COLO829 (cell line): ENCODE measurements around the gene WFIKKN1.

Source experiments
- DNase-seq: peaks from one replicate; pipeline ENCODE4 v3.0.0; 2012; ENCODE audit warnings: low spot score

WFIKKN1 gene

GRCh38 chr16:657487-657886, 26.7 kb downstream of the WFIKKN1 start:
- no peak for DNase-seq

DNA sequence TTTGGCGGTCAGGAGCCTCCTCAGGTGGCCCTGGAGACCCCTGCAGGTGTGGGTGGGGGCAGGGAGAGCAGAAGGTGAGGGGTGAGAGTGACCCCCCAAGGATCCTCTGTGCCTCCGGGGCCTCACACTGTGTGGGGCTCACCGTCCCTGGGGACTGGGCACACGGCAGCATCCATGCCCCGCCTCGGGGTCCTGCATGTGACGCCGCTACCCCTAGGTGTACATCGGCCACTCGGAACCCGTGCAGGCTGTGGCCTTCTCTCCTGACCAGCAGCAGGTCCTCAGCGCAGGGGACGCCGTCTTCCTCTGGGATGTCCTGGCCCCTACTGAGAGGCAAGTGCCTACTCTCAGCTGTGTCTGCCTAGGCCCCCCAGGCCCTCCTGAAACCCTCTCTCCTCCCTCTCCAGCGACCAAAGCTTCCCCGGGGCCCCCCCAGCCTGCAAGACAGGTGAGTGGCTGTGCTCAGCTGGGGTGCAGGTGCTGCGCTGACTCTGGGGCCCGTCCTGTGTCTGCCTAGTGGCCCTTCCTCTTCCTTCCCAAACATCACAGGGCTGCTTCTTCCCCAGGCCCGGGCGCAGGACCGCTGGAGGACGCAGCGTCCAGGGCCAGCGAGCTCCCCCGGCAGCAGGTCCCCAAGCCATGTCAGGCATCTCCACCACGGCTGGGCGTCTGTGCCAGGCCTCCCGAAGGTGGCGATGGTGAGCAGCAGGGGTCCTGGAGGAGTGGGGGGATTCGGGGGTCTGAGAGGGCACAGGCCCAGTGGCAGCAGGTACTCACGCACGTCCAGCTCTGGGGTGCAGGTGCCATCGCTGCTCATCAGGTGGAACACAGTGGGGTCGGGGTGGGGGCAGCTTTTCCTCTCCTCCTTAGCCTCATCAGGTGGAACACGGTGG, 28.1 kb downstream of the WFIKKN1 start:
- no peak for DNase-seq

- no peak for DNase-seq
These were observed 28.8 kb downstream of the WFIKKN1 start for GRCh38 chr16:659618-660017.

DNA sequence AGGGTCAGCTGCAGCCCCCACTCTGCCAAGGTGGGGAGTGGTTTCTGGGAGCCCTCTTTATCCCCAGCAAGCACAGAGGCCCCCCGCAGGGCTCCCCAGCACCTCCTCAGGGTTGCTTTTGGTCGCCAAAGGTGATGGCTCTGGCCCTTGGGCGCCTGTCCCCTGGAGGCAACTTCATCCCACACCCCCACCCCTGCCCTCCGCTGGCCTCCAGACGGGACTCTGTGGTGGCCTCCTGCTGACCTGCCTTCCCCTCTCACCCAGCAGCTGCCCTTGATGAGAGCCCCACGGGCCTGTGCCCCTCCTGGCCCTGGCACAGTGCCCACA, 29.3 kb downstream of the WFIKKN1 start:
- DNase-seq: no peak

DNA sequence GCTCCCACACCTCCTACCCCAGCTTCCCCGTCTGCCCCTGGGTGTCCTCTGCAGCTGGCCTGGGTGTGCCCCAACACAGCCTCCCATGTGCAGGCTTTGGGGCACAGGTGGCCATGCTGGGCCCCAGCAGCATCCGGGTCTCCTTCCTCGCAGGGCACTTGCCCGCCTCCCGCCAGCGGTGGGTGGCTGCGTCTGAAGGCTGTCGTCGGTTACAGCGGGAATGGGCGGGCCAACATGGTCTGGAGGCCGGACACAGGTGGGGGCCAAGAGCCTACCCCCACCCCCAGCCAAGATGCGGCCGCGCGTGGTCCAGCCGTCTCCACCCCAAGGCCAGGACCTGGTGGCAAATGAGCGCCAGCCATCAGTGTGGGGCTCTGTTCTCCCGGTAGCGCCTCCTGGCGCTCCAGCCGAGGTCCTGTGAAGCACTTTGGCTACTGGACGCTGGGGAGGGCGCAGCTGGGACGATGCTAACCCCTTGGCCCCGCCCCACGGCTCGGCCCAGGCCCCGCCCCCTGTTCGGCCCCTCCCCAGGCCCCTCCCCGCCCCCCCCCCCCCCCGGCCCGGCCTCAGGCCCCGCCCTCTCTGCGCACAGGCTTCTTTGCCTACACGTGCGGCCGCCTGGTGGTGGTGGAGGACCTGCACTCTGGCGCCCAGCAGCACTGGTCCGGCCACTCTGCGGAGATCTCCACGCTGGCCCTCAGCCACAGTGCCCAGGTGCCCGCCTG, 29.8 kb downstream of the WFIKKN1 start:
- DNase-seq: peak; percentile 86

DNA sequence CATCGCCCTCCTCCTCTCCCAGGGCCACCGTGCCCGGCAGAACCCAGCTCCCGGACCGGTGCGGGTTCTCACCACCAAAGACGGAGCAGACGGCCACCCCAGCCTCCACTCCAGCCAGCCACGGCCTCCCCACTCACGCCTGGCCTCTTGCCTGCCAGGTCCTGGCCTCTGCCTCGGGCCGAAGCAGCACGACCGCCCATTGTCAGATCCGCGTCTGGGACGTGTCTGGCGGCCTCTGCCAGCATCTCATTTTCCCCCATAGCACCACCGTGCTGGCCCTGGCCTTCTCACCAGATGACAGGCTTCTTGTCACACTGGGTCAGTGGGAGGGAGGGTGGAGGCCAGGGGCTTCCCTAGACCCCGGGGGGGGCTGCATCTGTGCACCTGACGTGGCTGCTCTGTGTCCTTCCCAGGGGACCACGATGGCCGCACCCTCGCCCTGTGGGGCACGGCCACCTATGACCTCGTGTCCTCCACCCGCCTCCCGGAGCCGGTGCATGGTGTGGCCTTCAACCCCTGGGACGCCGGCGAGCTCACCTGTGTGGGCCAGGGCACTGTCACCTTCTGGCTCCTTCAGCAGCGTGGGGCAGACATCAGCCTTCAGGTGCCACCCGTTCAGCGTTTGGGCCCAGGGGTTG, 30.5 kb downstream of the WFIKKN1 start:
- DNase-seq: no peak

GRCh38 chr16:662095-662494, 31.3 kb downstream of the WFIKKN1 start:
- no peak for DNase-seq

DNA sequence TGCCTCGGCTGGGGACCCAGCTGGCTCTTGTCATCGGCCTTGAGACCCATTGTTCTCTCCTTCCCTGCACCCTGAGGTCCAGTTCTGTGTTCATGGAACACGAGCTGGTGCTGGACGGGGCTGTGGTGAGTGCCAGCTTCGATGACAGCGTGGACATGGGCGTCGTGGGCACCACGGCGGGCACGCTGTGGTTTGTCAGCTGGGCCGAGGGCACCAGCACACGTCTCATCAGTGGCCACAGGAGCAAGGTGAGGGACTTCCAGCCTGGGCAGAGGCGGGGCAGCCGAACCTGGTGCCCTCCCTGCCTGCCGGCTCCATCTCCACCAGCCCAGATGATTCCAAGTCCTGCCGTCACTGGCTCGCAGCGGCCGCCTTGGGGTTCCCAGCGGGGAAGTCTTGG, 31.8 kb downstream of the WFIKKN1 start:
- DNase-seq: no peak

- no peak for DNase-seq
These were observed 35.8 kb downstream of the WFIKKN1 start for GRCh38 chr16:666572-666971.

GRCh38 chr16:667113-667779, 36.5 kb downstream of the WFIKKN1 start:
- DNase-seq: no peak

DNA sequence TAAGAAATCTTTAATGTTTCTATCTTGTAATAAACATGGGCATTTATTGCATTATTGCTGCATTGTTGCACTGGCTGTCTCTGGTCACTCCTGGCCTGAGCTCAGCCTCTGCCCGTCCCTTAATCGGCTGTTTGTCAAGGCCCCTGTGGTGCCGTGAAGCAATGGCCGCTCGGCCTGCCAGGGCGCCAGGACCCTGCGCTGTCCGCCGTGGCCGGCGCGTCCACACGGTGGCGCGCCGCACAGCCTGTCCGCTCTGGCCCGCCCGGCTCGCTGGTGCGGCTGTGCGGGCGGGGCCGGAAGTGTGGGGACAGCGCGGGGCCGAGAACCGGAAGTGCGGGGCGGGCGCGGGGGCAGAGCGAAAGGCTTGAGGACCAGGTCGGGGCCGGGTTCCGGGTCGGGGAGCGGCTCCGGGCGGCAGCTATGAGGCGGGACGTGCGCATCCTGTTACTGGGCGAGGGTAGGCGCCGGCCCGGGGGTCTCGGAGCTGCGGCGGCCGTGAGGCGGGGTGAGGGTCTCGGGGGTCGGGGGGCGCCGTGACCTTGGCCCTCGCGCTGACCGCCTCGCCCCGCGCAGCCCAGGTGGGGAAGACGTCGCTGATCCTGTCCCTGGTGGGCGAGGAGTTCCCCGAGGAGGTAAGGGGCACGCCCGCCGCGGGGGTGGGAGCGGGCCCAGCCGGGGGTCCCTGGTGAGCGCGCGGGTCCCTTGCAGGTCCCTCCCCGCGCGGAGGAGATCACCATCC, 37.2 kb downstream of the WFIKKN1 start, which contains the start of gene RHOT2:
RHOT2 (plus strand) TSS at position 353 of the 739 bp plus-strand sequence; CDS start at position 421, 68 bp downstream.
- peak; percentile 60 for DNase-seq

DNA sequence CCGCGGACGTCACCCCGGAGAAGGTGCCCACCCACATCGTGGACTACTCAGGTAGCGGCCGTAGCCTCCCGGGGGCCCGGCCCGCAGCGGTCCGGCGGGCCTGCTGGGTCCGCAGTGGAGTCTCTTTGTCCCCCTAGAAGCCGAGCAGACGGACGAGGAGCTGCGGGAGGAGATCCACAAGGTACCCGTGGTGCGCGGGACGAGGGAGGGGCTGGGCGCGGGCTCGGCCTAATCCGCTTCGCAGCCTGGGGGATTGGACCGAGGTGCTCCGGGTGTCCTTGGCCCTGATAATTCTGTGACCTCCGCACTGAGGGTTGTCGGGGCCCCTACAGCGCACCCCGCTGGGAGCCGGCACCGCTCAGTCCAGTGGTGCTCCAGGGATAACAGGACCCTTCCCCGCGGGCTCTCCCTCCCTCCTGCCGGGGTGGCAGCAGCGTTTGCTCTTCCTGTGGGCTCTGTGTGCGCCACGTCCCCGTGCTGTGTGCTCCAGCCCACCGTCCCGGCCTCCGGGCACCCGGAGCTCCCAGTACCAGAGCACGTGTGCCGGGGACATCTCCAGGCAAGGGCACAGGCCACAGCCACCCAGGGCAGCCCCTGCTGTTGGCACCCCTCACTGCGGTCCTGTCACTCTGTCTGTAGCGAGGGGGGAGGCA, 37.9 kb downstream of the WFIKKN1 start:
- no peak for DNase-seq

DNA sequence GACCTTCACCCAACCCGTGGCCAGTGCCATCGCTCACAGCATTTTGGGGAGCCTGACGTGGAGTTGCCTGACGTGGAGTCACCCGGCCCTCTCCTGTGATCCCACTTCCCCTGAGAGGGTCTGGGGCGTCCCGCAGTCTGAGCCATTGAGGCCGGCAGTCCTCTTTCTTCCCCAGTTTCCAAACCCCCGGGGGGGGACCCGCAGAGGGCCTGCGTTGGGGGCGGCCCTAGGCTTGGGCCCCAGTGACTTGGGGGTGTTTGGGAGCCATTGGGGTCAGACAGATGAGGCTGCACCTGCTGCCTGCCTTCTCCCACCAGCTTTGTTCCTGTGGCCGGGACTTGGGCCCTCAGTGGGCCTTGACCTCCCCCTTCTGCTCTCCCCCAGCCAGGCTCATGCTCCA, 38.9 kb downstream of the WFIKKN1 start:
- DNase-seq: no peak

GRCh38 chr16:670485-671352, 39.9 kb downstream of the WFIKKN1 start:
- DNase-seq: no peak

- DNase-seq: no peak
These were observed 40.8 kb downstream of the WFIKKN1 start for GRCh38 chr16:671353-672131.

- no peak for DNase-seq
These were observed 41.6 kb downstream of the WFIKKN1 start for GRCh38 chr16:672371-672770.

DNA sequence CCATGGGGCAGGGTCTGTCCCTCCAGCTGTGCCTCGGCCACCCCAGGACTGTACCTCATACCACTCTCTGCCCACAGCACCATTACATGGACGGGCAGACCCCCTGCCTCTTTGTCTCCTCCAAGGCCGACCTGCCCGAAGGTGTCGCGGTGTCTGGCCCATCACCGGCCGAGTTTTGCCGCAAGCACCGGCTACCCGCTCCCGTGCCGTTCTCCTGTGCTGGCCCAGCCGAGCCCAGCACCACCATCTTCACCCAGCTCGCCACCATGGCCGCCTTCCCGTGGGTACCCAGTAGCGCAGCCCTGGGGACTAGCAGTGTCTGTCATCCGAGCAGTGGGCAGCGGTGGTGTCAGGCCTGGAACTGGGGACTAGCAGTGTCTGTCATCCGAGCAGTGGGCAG, 42.1 kb downstream of the WFIKKN1 start:
- DNase-seq: no peak

DNA sequence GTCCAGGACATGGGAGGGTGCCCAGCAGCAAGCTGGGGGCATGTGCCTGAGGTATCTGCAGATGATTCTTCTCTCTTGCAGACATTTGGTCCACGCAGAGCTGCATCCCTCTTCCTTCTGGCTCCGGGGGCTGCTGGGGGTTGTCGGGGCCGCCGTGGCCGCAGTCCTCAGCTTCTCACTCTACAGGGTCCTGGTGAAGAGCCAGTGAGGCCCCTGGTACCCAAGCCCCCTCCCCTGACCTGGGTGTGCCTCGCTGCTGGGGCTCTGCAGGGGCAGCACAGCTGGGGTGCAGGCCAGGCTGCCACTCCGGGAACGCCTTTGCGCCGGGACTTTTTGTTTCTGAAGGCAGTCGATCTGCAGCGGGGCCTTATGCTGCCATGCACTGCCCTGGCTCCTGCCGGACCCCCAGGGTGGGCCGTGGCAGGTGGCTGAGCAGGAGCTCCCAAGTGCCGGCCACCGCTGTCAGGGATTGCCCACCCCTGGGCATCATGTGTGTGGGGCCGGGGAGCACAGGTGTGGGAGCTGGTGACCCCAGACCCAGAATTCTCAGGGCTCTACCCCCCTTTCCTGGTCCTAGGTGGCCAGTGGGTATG, 42.7 kb downstream of the WFIKKN1 start:
- DNase-seq: no peak
